GM19240 (cell line): ENCODE results near the gene PEX12.
"Not testable (repeated sequence)": the region's sequence is repeated elsewhere in the genome, so short reads cannot be mapped to it uniquely, and the experiment has no call there.

Experiments used
- DNase-seq: peaks from one replicate; pipeline ENCODE4 v3.0.0; 2011; ENCODE audit warnings: low spot score; ENCODE audit not compliant: insufficient read length

PEX12 gene

GRCh38 chr17:35578929-35579432 is 610 bp upstream of the PEX12 start:
- no peak for DNase-seq

- no peak for DNase-seq
These were observed 558 bp downstream of the PEX12 start for GRCh38 chr17:35577830-35578196.

GRCh38 chr17:35575759-35576158 is 2.6 kb downstream of the PEX12 start:
- DNase-seq = no peak

GRCh38 chr17:35569405-35569804 is 9.0 kb downstream of the PEX12 start:
- no peak for DNase-seq

GRCh38 chr17:35568561-35568960 is 9.8 kb downstream of the PEX12 start:
- DNase-seq = no peak

GRCh38 chr17:35566968-35567367 is 11.4 kb downstream of the PEX12 start:
- no peak for DNase-seq

GRCh38 chr17:35563181-35563580 is 15.2 kb downstream of the PEX12 start:
- DNase-seq = not testable (repeated sequence)

- no peak for DNase-seq
These were observed 17.7 kb downstream of the PEX12 start, which contains the start of gene SLFN14 for GRCh38 chr17:35560703-35561102. Gene SLFN14 (minus strand): TSS chr17:35560819. CDS start chr17:35558062, 2,757 bp downstream.

- DNase-seq = no peak
These were observed 18.7 kb downstream of the PEX12 start for GRCh38 chr17:35559495-35560210.

GRCh38 chr17:35557353-35557752 is 21.0 kb downstream of the PEX12 start:
- DNase-seq = no peak

- DNase-seq = no peak
These were observed 22.7 kb downstream of the PEX12 start for GRCh38 chr17:35555691-35556090.

- DNase-seq = no peak
These were observed 23.7 kb downstream of the PEX12 start for GRCh38 chr17:35554668-35555067.

- no peak for DNase-seq
These were observed 25.1 kb downstream of the PEX12 start for GRCh38 chr17:35553310-35553709.

GRCh38 chr17:35548978-35549377 is 29.4 kb downstream of the PEX12 start:
- DNase-seq = no peak

GRCh38 chr17:35548208-35548810 is 30.1 kb downstream of the PEX12 start:
- no peak for DNase-seq

GRCh38 chr17:35546487-35546886 is 31.9 kb downstream of the PEX12 start:
- DNase-seq = no peak

GRCh38 chr17:35545150-35545549 is 33.2 kb downstream of the PEX12 start:
- DNase-seq = no peak

GRCh38 chr17:35543856-35544255 is 34.5 kb downstream of the PEX12 start:
- DNase-seq = no peak

GRCh38 chr17:35542990-35543389 is 35.4 kb downstream of the PEX12 start:
- no peak for DNase-seq

GRCh38 chr17:35541434-35541833 is 36.9 kb downstream of the PEX12 start:
- no peak for DNase-seq

GRCh38 chr17:35540589-35541404 is 37.6 kb downstream of the PEX12 start:
- no peak for DNase-seq

- DNase-seq = no peak
These were observed 38.7 kb downstream of the PEX12 start for GRCh38 chr17:35539659-35540026.
